Renal cortex interstitium (tissue), 11 donors: ENCODE measurements around the gene EFS. TPM values are rescaled to one million over a fixed set of nuclear protein-coding genes. Genes with fewer than 3 reads are reported as not detected.
"Not testable (repeated sequence)": the region's sequence is repeated elsewhere in the genome, so short reads cannot be mapped to it uniquely, and the experiment has no call there.

ENCODE experiments used
- DNase-seq, 11 donors: peaks; one replicate each; pipeline ENCODE4 v3.0.0-alpha.2; 2013; ENCODE audit warnings: low read depth in 9 of 11, low spot score in 4 of 11; ENCODE audit errors: extremely low read depth in 1 of 11
- polyA plus RNA-seq, 3 donors: library from polyadenylated mRNA; unstranded; fragments of 120-200 nt; gene quantifications; one replicate each; pipeline ENCODE4 v1.2.1, GENCODE V29; 2013; ENCODE audit not compliant: insufficient read length in 3 of 3

Gene EFS
- polyA plus RNA-seq, 3 donors, result 33.1 to 51.2 (median 46.6) TPM

DNA sequence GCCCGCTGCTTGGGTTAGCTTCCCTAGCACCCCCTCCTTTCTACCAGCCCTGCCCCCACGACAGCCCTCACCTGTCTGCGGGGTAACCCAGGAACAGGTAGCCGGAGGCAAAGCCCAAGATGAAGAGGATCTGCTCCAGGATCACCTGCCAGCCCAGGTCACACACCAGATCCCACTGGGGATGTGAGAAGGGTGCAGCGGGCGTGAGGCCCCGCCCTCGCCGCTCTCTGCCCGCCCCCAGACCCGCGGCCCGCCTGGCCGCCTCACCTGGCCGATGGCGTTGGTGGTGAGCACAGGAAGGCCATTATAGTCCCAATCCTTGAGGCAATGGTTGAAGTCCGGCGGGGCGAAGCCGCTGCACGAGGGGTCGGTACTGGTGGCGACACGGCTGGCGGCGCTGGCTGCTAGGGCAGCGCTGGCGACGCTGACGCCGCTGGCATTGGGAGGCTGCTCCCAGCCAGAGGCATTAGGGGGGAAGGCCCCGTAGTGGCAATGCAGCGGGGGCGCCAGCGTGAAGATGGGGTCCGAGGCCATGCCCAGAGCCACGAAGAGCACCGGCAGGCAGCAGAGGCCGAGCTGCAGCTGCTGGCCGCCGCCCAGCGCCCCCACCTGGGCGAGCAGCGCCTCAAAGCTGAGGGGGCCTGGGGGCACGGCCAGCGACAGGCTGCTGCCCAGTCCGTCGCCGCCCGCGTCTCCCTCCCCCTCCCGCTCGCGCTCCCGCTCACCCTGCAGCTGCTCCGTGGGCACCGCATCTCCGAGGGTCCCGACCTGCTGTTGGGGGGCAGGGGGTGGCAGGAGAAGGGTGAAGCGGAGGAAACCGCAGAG, 13.1 kb downstream of the EFS start:
- DNase-seq, result peak in 4 of 11 donors; percentile 18 to 33 (median 20)

DNA sequence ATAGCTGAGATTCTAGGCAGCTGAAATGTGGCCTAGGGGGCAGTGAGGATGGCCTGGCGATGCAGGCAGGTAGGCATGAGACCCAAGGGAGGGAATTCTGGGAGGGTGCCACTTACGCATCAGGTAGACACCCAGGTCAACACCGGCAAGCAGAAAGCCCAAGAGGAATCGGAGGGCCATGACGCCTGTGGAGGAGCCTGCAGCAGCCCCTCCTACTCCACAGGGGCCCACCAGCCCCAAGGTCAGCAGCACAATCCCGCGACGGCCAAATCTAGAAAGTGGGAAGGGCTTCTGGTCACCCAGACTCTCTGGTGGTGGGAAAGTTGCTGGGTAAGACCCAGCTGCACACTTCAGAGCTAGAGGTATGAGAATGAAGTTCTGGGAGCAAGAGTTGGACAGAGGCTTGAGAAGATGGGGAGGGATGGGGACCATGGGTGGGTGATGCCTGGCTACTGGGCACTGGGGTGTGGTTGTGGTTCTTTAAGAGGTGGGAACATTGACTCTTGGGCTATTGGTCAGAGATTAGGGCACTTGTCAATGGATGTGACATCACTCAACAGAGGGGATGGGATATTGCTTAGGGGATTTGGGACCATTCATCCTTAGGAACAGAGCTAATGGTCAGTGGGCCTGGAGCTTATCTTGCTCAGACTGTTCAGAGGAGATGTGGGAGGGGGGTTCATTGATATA, 15.7 kb downstream of the EFS start:
- no peak for DNase-seq

DNA sequence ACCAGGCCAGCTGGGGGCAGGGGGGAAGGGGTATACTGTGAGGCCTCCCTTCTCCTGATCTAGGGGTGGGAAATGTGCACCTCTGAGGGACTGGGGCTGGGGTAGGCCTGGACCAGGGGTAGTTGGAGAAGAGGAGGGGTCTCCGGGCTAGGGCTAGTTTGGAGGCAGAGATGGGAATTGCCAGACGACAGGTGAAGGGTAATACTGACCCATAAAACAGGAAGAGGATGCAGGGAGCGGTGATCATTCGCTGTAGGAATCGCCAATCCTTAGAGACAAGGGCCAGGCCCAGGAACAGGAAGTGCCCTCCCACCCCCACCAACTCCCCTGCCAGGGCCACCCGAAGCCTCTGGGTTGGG, 16.7 kb downstream of the EFS start:
- DNase-seq, result no peak

DNA sequence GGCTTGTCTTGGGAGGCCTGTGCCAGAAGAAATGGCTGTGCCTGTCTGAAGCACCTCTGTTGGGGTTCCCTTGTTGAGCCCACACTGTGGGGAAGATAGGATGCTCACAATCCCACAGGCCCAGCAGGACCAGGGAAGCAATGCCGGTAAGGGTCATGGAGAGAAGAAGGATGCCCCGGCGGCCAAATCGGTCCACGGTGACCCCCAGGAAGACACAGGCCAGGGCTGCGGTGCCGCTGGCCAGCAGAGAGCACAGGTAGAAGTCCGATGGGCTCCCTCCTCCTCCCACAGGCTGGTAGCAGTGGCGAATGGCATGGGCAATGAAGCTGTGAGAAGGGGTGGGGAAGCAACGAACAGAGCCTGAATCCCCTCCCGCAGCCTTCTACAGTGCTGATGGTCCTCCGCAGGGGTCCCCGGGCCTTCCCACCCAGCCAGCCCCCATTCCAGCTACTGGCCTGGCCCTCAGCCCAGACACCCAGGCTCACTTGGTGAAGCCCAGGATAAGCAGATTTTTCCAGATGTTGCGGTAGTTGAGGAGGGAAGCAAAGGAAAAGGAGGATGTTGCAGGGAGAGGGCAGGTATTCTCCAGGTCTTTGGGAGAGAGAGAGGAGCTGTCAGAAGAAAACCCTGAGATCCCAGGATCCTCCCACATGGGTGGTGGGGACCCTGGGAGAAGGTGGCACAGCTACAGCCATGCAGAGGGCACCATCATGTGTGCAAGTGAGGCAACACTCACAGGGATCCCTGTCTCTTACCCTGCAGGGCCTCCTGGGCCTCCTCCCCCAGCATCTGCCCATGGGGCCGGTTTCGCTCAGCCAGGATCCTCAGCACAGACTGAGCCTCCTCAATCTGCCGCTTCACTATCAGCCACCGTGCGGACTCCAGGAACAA, 17.3 kb downstream of the EFS start:
- no peak for DNase-seq

DNA sequence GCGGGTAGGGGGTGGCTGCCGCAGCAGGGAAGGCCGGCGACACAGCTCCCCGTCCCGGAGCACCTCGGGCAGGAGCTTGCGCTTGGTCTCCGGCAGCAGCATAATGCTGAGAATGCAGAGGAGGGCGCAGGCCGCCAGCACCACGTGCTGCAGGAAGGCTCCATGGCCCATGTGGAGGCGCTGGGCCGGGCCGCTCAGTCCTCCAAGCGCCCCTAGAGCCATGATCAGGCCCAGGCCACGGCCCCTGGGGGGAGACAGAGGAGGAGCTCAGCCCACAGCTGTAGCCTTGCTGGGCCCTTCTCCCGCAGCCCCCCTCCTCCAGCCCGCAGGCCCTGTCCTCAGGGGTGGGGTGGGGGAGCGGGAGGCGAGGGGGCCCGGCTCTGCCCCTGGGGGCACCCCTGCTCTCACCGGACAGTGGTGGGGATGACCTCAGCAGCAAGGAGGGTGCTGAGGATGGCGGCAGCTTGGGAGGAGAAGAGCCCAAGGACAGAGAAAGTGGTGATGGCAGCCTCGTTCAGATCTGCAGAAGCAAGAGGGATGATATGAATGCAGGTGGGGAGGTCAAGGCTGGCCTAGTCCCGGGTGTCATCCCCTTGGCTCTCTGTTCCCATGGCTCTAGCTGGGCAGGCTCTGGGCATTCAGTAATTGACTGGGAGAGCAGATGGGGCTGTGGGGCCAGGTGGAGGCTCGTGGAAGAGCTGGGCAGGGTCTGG, 18.1 kb downstream of the EFS start:
- no peak for DNase-seq

DNA sequence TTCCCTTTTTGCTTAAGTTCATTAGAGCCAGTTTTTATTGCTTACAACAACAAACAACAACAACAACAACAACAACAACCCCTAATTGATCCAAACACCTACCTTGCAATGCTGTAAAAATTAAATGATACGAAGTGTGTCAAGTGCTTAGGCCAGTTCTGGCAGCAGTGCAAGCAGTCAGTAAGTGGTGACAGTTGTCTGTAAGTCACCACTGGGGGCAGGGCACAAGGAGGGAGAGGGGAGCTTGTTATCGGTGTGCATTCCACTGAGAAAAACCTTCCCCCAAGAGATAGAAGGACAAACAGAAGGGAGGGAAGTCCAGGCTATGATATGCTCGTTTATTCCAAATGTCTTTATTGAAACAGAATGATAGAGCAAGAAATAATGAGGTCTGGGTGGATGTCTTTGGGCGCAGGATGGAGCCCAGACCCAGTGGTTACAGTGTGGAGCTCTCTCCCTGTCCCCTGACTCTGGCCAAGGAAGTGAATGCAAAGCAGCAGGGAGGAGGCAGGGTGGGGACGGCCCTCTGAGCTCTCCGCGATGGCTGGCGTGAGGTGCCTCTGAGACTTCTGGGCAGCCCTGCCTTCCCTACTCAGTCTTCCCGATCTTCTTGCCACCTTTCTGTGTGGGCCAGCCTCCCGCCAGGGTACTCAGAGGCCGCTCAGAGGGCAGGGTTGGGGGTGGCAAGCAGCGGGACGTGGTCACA, 18.8 kb downstream of the EFS start:
- DNase-seq, result no peak

DNA sequence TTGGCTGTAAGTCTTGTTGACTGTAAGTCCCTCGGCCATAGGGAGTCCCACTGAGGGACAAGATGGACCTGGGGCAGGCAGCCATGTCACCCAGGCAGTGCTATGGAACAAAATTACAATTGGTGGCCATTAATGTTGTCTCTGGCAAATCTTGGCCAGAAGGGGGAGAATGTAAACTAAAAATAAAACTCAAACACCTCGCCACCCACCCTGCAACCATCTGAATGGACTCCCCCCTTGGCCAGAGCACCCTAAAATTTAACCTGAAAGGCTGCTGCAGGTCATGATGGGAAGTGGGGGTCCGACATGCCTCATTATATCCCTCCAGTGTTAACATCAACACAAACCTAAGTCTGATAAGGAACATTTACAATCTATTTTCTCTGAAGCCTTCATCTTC, 20.5 kb downstream of the EFS start:
- DNase-seq, result no peak

DNA sequence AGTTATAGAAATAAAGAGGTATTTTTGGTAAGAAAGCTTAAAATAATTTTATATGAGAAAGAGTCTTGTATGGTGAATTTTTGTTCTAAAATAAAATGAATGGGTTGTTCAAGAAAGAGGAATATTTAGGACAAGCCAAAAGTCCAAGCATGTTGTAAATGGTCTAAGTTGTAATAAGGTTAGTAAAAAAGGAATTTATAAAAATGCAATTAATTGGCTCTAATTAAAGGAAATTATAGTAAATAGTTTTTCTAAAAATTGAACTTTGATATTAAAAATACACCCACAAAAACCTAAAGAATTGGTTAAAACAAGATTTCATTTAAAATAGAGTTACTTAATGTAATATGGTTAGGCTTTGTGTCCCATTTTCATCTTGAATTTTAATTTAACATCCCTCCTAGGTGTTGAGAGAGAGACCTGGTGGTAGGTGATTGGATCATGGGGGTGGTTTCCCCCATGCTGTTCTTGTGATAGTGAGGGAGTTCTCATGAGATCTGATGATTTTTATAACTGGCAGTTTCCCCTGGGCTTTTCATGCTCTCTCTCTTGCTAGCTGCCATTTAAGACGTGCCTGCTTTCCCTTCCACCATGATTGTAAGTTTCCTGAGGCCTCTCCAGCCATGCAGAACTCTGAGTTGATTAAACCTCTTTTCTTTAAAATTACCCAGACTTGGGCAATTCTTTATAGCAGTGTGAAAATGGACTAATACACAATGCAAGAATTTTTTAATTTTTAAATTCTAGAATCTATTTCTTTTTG, 25.3 kb downstream of the EFS start:
- DNase-seq, result no peak

DNA sequence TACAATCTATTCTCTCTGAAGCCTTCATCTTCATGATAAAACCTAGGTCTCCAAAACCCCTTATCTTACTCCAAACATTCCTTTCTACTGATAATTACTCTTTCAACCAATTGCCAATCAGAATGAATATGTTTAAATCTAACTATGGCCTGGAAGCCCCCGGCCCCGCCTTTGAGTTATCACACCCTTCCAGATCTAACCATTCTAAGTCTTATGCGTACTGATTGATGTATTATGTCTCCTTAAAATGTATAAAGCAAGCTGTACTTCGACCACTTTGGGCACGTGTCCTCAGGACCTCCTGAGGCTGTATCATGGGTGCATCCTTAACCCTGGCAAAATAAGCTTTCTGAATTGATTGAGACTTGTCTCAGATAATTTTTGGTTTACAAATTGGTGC, 29.3 kb downstream of the EFS start:
- DNase-seq, result no peak

DNA sequence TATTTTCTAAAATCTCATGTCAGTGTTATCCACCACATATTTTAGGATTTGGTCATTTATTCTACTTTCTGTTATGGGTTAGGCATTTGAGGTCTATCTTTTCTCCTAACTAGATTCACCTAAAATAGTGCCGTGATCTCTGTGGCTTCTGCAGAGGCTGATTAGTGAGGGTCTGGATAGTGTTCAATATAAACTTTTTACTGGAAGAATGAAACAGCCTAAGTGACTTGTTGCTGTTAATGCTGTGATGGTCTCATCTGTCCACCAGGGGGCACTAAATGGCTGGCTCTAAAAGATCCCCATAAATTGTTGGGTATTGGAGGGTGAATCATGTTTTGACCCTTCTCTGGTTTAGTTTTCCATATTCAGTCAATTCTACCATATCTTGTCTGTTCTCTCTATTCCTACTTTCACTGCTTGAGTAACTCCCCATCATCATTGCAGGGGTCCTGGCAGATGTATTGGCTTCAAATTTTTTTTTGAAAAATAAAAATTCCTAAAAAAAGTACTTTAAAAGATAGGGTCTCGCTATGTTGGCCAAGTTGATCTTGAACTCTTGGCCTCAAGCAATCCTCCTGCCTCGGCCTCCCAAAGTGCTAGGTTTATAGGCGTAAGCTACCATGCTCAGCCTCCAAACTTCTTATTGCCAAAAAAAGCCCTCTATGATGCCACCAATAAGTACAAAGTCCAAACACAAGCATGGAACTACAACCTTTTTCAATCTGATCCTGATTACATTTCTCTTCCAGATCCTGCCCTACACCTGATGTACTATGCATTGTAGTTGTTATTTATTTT, 36.8 kb downstream of the EFS start:
- peak in 7 of 11 donors; percentile 55 to 80 (median 63) for DNase-seq

DNA sequence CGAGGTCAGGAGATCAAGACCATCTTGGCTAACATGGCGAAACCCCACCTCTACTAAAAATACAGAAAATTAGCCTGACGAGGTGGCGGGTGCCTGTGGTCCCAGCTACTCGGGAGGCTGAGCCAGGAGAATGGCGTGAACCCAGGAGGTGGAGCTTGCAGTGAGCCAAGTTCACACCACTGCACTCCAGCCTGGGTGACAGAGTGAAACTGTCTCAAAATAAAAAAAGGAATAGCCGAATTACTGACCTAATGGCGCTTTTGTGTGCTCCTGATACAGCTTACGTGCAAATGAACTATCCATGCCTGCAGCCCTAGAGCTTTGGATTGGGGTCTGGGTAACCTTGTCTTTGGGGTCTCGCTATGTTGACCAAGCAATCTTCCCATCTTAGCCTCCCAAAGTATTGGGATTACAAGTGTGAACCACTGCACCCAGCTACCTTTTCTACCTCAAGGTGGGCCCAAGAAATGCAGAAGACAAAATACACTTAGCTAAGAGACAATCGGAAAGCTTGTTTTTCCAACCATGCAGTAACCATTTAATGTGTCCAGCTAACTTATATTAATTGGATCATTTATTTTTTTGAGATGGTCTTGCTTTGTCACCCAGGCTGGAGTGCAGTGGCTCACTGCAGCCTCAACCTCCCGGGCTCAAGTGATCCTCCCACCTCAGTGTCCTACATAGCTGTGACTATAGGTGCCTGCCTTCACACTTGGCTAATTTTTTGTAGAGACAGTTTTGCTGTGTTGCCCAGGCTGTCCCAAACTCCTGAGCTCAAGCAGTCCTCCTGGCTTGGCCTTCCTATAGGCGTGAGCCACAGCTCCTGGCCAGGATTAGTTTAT, 38.3 kb downstream of the EFS start:
- DNase-seq, result no peak

DNA sequence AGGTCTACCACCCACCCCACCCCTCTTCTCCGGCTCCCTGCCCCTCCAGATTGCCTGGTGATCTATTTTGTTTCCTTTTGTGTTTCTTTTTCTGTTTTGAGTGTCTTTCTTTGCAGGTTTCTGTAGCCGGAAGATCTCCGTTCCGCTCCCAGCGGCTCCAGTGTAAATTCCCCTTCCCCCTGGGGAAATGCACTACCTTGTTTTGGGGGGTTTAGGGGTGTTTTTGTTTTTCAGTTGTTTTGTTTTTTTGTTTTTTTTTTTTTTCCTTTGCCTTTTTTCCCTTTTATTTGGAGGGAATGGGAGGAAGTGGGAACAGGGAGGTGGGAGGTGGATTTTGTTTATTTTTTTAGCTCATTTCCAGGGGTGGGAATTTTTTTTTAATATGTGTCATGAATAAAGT, 39.2 kb downstream of the EFS start:
- DNase-seq, result not testable (repeated sequence)

DNA sequence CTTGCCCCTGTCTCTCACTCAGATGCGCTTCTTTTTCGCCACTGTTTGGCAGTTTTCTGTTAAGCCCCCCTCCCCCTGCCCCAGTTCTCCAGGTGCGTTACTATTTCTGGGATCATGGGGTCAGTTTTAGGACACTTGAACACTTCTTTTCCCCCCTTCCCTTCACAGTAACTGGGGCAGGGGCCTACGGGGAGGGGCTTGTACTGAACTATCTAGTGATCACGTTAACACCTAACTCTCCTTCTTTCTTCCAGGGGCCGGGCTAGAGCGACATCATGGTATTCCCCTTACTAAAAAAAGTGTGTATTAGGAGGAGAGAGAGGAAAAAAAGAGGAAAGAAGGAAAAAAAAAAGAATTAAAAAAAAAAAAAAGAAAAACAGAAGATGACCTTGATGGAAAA, 40.0 kb downstream of the EFS start:
- DNase-seq, result no peak

DNA sequence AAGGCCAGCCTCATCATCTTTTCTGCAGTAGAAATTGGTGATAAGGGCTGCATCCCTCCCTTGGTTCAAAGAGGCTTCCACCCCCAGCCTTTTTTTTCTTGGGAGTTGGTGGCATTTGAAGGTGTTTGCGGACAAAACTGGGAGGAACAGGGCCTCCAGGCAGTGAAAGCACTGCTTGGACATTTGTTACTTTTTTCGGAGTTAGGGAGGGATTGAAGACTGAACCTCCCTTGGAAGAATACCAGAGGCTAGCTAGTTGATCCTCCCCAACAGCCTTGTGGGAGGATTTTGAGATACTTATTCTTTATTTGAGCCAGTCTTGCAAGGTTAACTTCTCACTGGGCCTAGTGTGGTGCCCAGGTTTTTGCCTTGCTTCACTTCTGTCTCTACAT, 40.5 kb downstream of the EFS start:
- DNase-seq, result no peak

DNA sequence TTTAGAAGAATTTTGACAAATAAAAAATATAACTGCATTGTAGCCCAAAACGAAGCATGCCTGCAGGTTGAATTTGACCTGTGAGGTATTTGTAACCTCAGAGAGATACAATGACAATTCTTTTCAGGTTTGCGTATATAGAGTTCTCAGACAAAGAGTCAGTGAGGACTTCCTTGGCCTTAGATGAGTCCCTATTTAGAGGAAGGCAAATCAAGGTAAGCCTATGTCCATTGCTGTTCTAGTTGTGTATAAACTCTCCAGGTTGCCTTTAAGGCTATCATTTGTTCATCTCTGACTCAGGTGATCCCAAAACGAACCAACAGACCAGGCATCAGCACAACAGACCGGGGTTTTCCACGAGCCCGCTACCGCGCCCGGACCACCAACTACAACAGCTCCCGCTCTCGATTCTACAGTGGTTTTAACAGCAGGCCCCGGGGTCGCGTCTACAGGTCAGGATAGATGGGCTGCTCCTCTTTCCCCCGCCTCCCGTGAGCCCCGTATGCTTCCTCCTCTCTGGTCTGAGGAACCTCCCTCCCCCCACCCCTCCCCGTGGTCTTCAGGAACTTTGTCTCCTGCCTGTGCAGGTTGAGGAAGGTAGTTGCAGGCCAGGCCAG, 41.0 kb downstream of the EFS start:
- DNase-seq, result no peak
